ENCODE results near the gene RAB35.

The RAB35 gene

GRCh38 chr12:120085920-120086645, 30.5 kb downstream of the RAB35 start:
- H3K9ac ChIP-seq (ENCODE audit: low read depth, low read length): peak overlapping the region; percentile 71
- peak overlapping the region; percentile 42; the same call in 1 of the 2 replicates for H3K4me3 ChIP-seq (ENCODE audit: low read depth, low read length)
- H3K27ac ChIP-seq (ENCODE audit: low read depth, low read length): peak overlapping the region; percentile 94
- peaks cover 19% of the 10 kb centered on the region for H3K4me1 ChIP-seq (ENCODE audit: control insufficient read depth, insufficient read depth, low read length)
- no peaks in the 10 kb centered on the region for H3K27me3 ChIP-seq (ENCODE audit: control insufficient read depth, insufficient read depth, low read length)
- H3K36me3 ChIP-seq (ENCODE audit: control insufficient read depth, insufficient read depth, low read length): peaks cover 5% of the 10 kb centered on the region; the same call in 1 of the 2 replicates
- H3K9me3 ChIP-seq (ENCODE audit: control insufficient read depth, insufficient read depth, low read length): no peaks in the 10 kb centered on the region

GRCh38 chr12:120081641-120082040, 34.9 kb downstream of the RAB35 start:
- Histone ChIP-seq H3K27me3 (ENCODE audit: control insufficient read depth, insufficient read depth, low read length) (no peaks in the 10 kb centered on the region), H3K36me3 (ENCODE audit: control insufficient read depth, insufficient read depth, low read length) (peaks cover 1% of the 10 kb centered on the region; the same call in 1 of the 2 replicates), H3K9me3 (ENCODE audit: control insufficient read depth, insufficient read depth, low read length) (no peaks in the 10 kb centered on the region), H3K27ac (ENCODE audit: low read depth, low read length) (no peak overlapping the region), H3K9ac (ENCODE audit: low read depth, low read length) (no peak overlapping the region), H3K4me3 (ENCODE audit: low read depth, low read length) (no peak overlapping the region), H3K4me1 (ENCODE audit: control insufficient read depth, insufficient read depth, low read length) (peaks cover 14% of the 10 kb centered on the region)

GRCh38 chr12:120079411-120080400, 36.8 kb downstream of the RAB35 start:
- Histone ChIP-seq H3K4me1 (ENCODE audit: control insufficient read depth, insufficient read depth, low read length) (no peaks in the 10 kb centered on the region; the same call in 1 of the 2 replicates), H3K9me3 (ENCODE audit: control insufficient read depth, insufficient read depth, low read length) (no peaks in the 10 kb centered on the region), H3K9ac (ENCODE audit: low read depth, low read length) (no peak overlapping the region)

GRCh38 chr12:120078868-120079267, 37.7 kb downstream of the RAB35 start:
- no peaks in the 10 kb centered on the region; the same call in 1 of the 2 replicates for H3K4me1 ChIP-seq (ENCODE audit: control insufficient read depth, insufficient read depth, low read length)
- H3K36me3 ChIP-seq (ENCODE audit: control insufficient read depth, insufficient read depth, low read length): peaks cover 2% of the 10 kb centered on the region; the same call in 1 of the 2 replicates
- no peak overlapping the region for H3K4me3 ChIP-seq (ENCODE audit: low read depth, low read length)
- H3K27ac ChIP-seq (ENCODE audit: low read depth, low read length): no peak overlapping the region
- no peak overlapping the region for H3K9ac ChIP-seq (ENCODE audit: low read depth, low read length)
- no peaks in the 10 kb centered on the region for H3K27me3 ChIP-seq (ENCODE audit: control insufficient read depth, insufficient read depth, low read length)
- no peaks in the 10 kb centered on the region for H3K9me3 ChIP-seq (ENCODE audit: control insufficient read depth, insufficient read depth, low read length)

More at GRCh38 chr12:120079411-120080400, 36.8 kb downstream of the RAB35 start:
- no peaks in the 10 kb centered on the region for H3K27me3 ChIP-seq (ENCODE audit: control insufficient read depth, insufficient read depth, low read length)
- H3K36me3 ChIP-seq (ENCODE audit: control insufficient read depth, insufficient read depth, low read length): peaks cover 2% of the 10 kb centered on the region; the same call in 1 of the 2 replicates
- no peak overlapping the region for H3K27ac ChIP-seq (ENCODE audit: low read depth, low read length)
- no peak overlapping the region for H3K4me3 ChIP-seq (ENCODE audit: low read depth, low read length)

- no peak overlapping the region for H3K9ac ChIP-seq (ENCODE audit: low read depth, low read length)
- H3K27ac ChIP-seq (ENCODE audit: low read depth, low read length): no peak overlapping the region
- H3K4me1 ChIP-seq (ENCODE audit: control insufficient read depth, insufficient read depth, low read length): no peaks in the 10 kb centered on the region; the same call in 1 of the 2 replicates
- peaks cover 2% of the 10 kb centered on the region; the same call in 1 of the 2 replicates for H3K36me3 ChIP-seq (ENCODE audit: control insufficient read depth, insufficient read depth, low read length)
- no peaks in the 10 kb centered on the region for H3K27me3 ChIP-seq (ENCODE audit: control insufficient read depth, insufficient read depth, low read length)
- no peak overlapping the region for H3K4me3 ChIP-seq (ENCODE audit: low read depth, low read length)
- no peaks in the 10 kb centered on the region for H3K9me3 ChIP-seq (ENCODE audit: control insufficient read depth, insufficient read depth, low read length)
Measured at GRCh38 chr12:120077260-120077659, 39.3 kb downstream of the RAB35 start.

- no peak overlapping the region for H3K27ac ChIP-seq (ENCODE audit: low read depth, low read length)
- H3K36me3 ChIP-seq (ENCODE audit: control insufficient read depth, insufficient read depth, low read length): peaks cover 6% of the 10 kb centered on the region
Measured at GRCh38 chr12:120076651-120077050, 39.9 kb downstream of the RAB35 start.

GRCh38 chr12:120075034-120075616, 41.4 kb downstream of the RAB35 start:
- Histone ChIP-seq H3K27me3 (ENCODE audit: control insufficient read depth, insufficient read depth, low read length) (no peaks in the 10 kb centered on the region), H3K27ac (ENCODE audit: low read depth, low read length) (no peak overlapping the region), H3K36me3 (ENCODE audit: control insufficient read depth, insufficient read depth, low read length) (peaks cover 9% of the 10 kb centered on the region), H3K9me3 (ENCODE audit: control insufficient read depth, insufficient read depth, low read length) (no peaks in the 10 kb centered on the region), H3K4me1 (ENCODE audit: control insufficient read depth, insufficient read depth, low read length) (no peaks in the 10 kb centered on the region; the same call in 1 of the 2 replicates), H3K9ac (ENCODE audit: low read depth, low read length) (no peak overlapping the region), H3K4me3 (ENCODE audit: low read depth, low read length) (no peak overlapping the region)

More at GRCh38 chr12:120076651-120077050, 39.9 kb downstream of the RAB35 start:
- no peaks in the 10 kb centered on the region for H3K27me3 ChIP-seq (ENCODE audit: control insufficient read depth, insufficient read depth, low read length)
- H3K4me3 ChIP-seq (ENCODE audit: low read depth, low read length): no peak overlapping the region
- H3K9me3 ChIP-seq (ENCODE audit: control insufficient read depth, insufficient read depth, low read length): no peaks in the 10 kb centered on the region
- H3K9ac ChIP-seq (ENCODE audit: low read depth, low read length): no peak overlapping the region
- no peaks in the 10 kb centered on the region; the same call in 1 of the 2 replicates for H3K4me1 ChIP-seq (ENCODE audit: control insufficient read depth, insufficient read depth, low read length)

- Histone ChIP-seq H3K9ac (ENCODE audit: low read depth, low read length) (no peak overlapping the region), H3K27ac (ENCODE audit: low read depth, low read length) (no peak overlapping the region), H3K9me3 (ENCODE audit: control insufficient read depth, insufficient read depth, low read length) (no peaks in the 10 kb centered on the region), H3K4me3 (ENCODE audit: low read depth, low read length) (no peak overlapping the region), H3K36me3 (ENCODE audit: control insufficient read depth, insufficient read depth, low read length) (peaks cover 9% of the 10 kb centered on the region), H3K4me1 (ENCODE audit: control insufficient read depth, insufficient read depth, low read length) (no peaks in the 10 kb centered on the region), H3K27me3 (ENCODE audit: control insufficient read depth, insufficient read depth, low read length) (no peaks in the 10 kb centered on the region; the same call in 1 of the 2 replicates)
Measured at GRCh38 chr12:120072472-120073249, 43.9 kb downstream of the RAB35 start.

GRCh38 chr12:120071493-120072020, 45.0 kb downstream of the RAB35 start:
- Histone ChIP-seq H3K9me3 (ENCODE audit: control insufficient read depth, insufficient read depth, low read length) (no peaks in the 10 kb centered on the region), H3K9ac (ENCODE audit: low read depth, low read length) (no peak overlapping the region), H3K36me3 (ENCODE audit: control insufficient read depth, insufficient read depth, low read length) (peaks cover 7% of the 10 kb centered on the region; the same call in 1 of the 2 replicates), H3K27ac (ENCODE audit: low read depth, low read length) (no peak overlapping the region), H3K4me3 (ENCODE audit: low read depth, low read length) (no peak overlapping the region), H3K4me1 (ENCODE audit: control insufficient read depth, insufficient read depth, low read length) (no peaks in the 10 kb centered on the region), H3K27me3 (ENCODE audit: control insufficient read depth, insufficient read depth, low read length) (no peaks in the 10 kb centered on the region; the same call in 1 of the 2 replicates)

GRCh38 chr12:120069278-120069677, 47.3 kb downstream of the RAB35 start:
- H3K4me1 ChIP-seq (ENCODE audit: control insufficient read depth, insufficient read depth, low read length): peaks cover 2% of the 10 kb centered on the region; the same call in 1 of the 2 replicates
- H3K9ac ChIP-seq (ENCODE audit: low read depth, low read length): no peak overlapping the region
- H3K27me3 ChIP-seq (ENCODE audit: control insufficient read depth, insufficient read depth, low read length): no peaks in the 10 kb centered on the region; the same call in 1 of the 2 replicates
- H3K9me3 ChIP-seq (ENCODE audit: control insufficient read depth, insufficient read depth, low read length): no peaks in the 10 kb centered on the region
- peaks cover 19% of the 10 kb centered on the region; the same call in 1 of the 2 replicates for H3K36me3 ChIP-seq (ENCODE audit: control insufficient read depth, insufficient read depth, low read length)
- H3K27ac ChIP-seq (ENCODE audit: low read depth, low read length): no peak overlapping the region
- H3K4me3 ChIP-seq (ENCODE audit: low read depth, low read length): no peak overlapping the region
